Vagina (tissue), 2 donors: ENCODE data around the gene ING2. TPM values are rescaled to one million over a fixed set of nuclear protein-coding genes. Genes with fewer than 3 reads are reported as not detected.

ENCODE experiments used
- DNase-seq, 2 donors: peaks; one replicate each; pipeline ENCODE4 v3.0.0-alpha.2; 2017; ENCODE audit errors: extremely low spot score in 2 of 2
- H3K27ac ChIP-seq: fragments of 200-600 bp; sonication (generic); one replicate; pipeline ENCODE4 v1.5.1; 2019
- H3K27me3 ChIP-seq: fragments of 200-600 bp; sonication (generic); one replicate; pipeline ENCODE4 v1.5.1; 2019
- H3K36me3 ChIP-seq, 2 donors: fragments of 200-600 bp; sonication (generic); one replicate each; pipeline ENCODE4 v1.5.1; 2017 to 2019
- H3K4me1 ChIP-seq: fragments of 200-600 bp; sonication (generic); one replicate; pipeline ENCODE4 v1.5.1; 2019
- H3K4me3 ChIP-seq, 2 donors: fragments of 200-600 bp; sonication (generic); 1 replicate in 1 of 2; 2 replicates in 1 of 2; pipeline ENCODE4 v1.5.1; 2016 to 2019
- H3K9me3 ChIP-seq: fragments of 200-600 bp; sonication (generic); one replicate; pipeline ENCODE4 v1.5.1; 2019
- POLR2A ChIP-seq, 2 donors: fragments of 450-650 bp; IDR thresholded peaks; one replicate each; pipeline ENCODE4 v1.6.1; 2017; ENCODE audit warnings: antibody characterized with exemption in 2 of 2, mild to moderate bottlenecking in 2 of 2, moderate library complexity in 2 of 2
- POLR2AphosphoS5 ChIP-seq, 2 donors: sonication (generic); formaldehyde crosslinking; IDR thresholded peaks; one replicate each; pipeline ENCODE4 v1.9.0; 2017; ENCODE audit warnings: antibody characterized with exemption in 2 of 2, mild to moderate bottlenecking in 2 of 2, low read depth in 1 of 2; ENCODE audit not compliant: insufficient read depth in 1 of 2
- intact Hi-C: fragments of 100-400 bp; cut with DNase I; formaldehyde crosslinking; loops from one replicate; pipeline ENCODE4 v1.15.1; 2023
- total RNA-seq: library from RNA; depleted of rRNA; stranded (reverse); fragments of >200 nt; gene quantifications from one replicate; pipeline ENCODE4 v1.2.3, GENCODE V29; 2016
- TF ChIP-seq, protein P1 (sequence below), 3 experiments: fragments of 450-650 bp in 2 of 3; fragments of 200-600 bp in 1 of 3; sonication (generic) in 1 of 3; IDR thresholded peaks; one replicate each; pipeline ENCODE4 v1.5.1; 2017 to 2019; ENCODE audit warnings: antibody characterized with exemption in 3 of 3, mild to moderate bottlenecking in 2 of 3, moderate library complexity in 2 of 3

ING2 gene
- total RNA-seq, 1 donor from 2014 or later: 8.1 TPM

DNA sequence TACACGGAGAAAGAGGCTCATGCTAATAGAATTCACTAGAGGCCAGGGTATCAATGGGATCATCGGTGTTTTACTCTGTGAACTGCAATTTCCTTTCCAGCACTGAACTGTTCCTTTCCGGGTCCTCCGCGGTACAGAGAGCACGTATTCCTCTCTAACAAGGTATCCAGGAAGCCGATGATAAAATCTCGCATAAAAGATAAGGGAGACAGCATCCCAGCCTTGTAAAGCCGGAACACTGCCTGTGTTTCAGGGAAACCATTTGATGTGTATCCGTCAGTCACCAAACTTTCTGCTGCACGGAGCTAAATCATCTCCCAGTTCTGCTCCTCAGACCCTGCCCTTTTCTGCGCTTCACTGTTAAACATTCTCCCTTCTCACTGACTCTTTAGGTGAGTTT lies 54.0 kb downstream of the ING2 start:
- TF ChIP-seq, protein P1, sequence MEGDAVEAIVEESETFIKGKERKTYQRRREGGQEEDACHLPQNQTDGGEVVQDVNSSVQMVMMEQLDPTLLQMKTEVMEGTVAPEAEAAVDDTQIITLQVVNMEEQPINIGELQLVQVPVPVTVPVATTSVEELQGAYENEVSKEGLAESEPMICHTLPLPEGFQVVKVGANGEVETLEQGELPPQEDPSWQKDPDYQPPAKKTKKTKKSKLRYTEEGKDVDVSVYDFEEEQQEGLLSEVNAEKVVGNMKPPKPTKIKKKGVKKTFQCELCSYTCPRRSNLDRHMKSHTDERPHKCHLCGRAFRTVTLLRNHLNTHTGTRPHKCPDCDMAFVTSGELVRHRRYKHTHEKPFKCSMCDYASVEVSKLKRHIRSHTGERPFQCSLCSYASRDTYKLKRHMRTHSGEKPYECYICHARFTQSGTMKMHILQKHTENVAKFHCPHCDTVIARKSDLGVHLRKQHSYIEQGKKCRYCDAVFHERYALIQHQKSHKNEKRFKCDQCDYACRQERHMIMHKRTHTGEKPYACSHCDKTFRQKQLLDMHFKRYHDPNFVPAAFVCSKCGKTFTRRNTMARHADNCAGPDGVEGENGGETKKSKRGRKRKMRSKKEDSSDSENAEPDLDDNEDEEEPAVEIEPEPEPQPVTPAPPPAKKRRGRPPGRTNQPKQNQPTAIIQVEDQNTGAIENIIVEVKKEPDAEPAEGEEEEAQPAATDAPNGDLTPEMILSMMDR (IDR thresholded peaks at IDR 0.05): no peak
- TF ChIP-seq POLR2A (IDR thresholded peaks at IDR 0.05): no peak
- TF ChIP-seq POLR2AphosphoS5 (IDR thresholded peaks at IDR 0.05; ENCODE audit: insufficient read depth in 1 of 2, low read depth in 1 of 2): no peak
- Histone ChIP-seq H3K27ac (no peak overlapping the region), H3K4me1 (no peaks in the 10 kb centered on the region), H3K36me3 (no peaks in the 10 kb centered on the region), H3K4me3 (no peak overlapping the region), H3K27me3 (no peaks in the 10 kb centered on the region), H3K9me3 (no peaks in the 10 kb centered on the region)
- DNase-seq: no peak
- intact Hi-C loops: no loop called here

DNA sequence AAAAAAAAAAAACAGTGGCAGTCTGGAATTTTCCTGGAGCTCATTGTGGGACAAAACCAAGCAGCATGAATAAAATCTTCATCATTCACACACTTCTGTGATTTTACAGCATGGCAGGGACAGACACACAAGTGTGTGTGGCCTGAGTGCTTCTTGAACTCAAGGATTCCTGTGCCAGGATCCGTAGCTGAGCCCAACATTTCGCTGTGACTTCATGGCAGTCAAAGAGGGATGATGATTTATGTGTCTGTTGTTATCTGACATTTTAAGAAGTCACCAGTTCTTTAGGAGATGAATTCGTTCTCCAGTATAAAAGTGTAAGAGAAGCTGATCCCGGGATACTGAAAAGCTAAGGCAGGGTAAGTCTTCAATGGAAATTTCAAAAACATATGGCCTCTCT lies 57.0 kb downstream of the ING2 start:
- TF ChIP-seq POLR2A (IDR thresholded peaks at IDR 0.05): no peak
- TF ChIP-seq, protein P1 (IDR thresholded peaks at IDR 0.05): no peak
- H3K27ac ChIP-seq: no peak overlapping the region
- DNase-seq: no peak
- H3K36me3 ChIP-seq: no peaks in the 10 kb centered on the region
- no peaks in the 10 kb centered on the region for H3K4me1 ChIP-seq
- intact Hi-C loops: no loop called here
- no peak overlapping the region for H3K4me3 ChIP-seq
- no peaks in the 10 kb centered on the region for H3K27me3 ChIP-seq
- no peaks in the 10 kb centered on the region for H3K9me3 ChIP-seq

Other genes with a start within 250 kb of the ING2 start
- gene CLDN22, start 184.8 kb upstream of the ING2 start, total RNA-seq: not detected
- gene CLDN24, start 182.6 kb upstream of the ING2 start, total RNA-seq: not detected
- gene CDKN2AIP, start 60.4 kb upstream of the ING2 start, total RNA-seq: 15.0 TPM
- gene RWDD4, start 154.1 kb downstream of the ING2 start, total RNA-seq: 18.2 TPM
- gene TRAPPC11, start 154.2 kb downstream of the ING2 start, total RNA-seq: 40.3 TPM